ENCODE measurements around the gene ASIC2. TPM values are rescaled to one million over a fixed set of nuclear protein-coding genes. Genes with fewer than 3 reads are reported as not detected.

The ASIC2 gene
- total RNA-seq, 2 experiments from 2014 or later = not detected

DNA sequence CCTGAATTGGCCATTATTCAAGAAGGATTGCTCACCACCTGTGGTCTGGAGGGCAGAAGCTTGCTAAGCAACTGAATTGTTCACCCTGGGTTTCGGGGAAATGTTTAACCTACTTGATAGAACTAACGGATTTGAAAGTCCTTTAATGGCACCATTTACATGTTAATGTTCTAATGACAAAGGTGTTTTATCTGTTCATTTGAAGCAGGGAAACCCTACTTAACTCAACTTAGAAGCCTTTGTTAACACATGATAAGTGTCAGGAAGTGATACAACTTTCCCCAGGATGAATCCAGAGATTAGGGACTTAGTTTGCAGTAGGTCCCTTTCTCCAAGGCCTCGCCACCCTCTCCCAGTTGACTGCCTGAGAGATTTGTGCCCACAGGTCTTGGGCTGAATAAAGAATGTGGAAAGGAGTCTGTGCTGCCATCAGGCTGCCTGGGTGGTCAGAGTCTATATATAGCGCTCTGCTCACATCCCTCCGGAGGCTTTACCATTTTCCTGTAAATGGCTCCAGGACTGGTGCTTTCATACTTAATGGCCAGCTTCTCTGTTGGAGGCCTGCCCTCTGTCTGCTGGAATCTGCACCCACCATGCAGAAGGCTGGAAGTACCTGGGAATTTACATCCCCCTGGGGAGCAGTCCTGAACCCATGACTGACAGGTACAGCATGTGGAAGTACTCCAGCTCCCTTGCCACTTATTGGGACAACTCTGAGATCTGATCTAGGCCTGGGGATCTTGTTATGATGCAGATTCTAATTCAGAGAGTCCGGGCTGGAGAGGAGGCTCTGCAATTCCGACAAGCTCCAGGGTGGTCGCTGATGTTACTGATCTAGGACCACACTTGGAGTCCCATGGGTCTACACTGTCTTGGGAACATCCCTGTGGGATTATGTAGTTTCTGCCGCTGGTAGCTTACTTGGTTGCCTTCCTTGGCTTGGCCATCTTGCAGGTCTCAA lies 99.9 kb downstream of the ASIC2 start:
- DNase-seq = no peak
- ChIA-PET POLR2A (interaction anchor here (0.7 kb wide), 1 partner anchor 17 kb away, joined by 3 read pairs; no protein-coding TSS in a partner anchor), CTCF (no interaction called here)
- Mint-ChIP-seq H3K4me1 (ENCODE audit: low read depth) (no peaks in the 10 kb centered on the region), H3K27me3 (ENCODE audit: low read depth) (peaks cover 17% of the 10 kb centered on the region), H3K27ac (no peak overlapping the region), H3K36me3 (ENCODE audit: low read depth) (no peaks in the 10 kb centered on the region), H3K4me3 (no peak overlapping the region), H3K9me3 (ENCODE audit: insufficient read depth) (no peaks in the 10 kb centered on the region)
- ATAC-seq = no peak

GRCh38 chr17:33183487-33184026 lies 109.5 kb downstream of the ASIC2 start:
- ChIA-PET CTCF (no interaction called here), POLR2A (no interaction called here)
- ATAC-seq = no peak
- peaks cover 15% of the 10 kb centered on the region for H3K27me3 Mint-ChIP-seq (ENCODE audit: low read depth)
- H3K4me1 Mint-ChIP-seq (ENCODE audit: low read depth) = no peaks in the 10 kb centered on the region
- H3K27ac Mint-ChIP-seq = no peak overlapping the region
- DNase-seq = no peak
- H3K36me3 Mint-ChIP-seq (ENCODE audit: low read depth) = no peaks in the 10 kb centered on the region
- no peaks in the 10 kb centered on the region for H3K9me3 Mint-ChIP-seq (ENCODE audit: insufficient read depth)
- no peak overlapping the region for H3K4me3 Mint-ChIP-seq

DNA sequence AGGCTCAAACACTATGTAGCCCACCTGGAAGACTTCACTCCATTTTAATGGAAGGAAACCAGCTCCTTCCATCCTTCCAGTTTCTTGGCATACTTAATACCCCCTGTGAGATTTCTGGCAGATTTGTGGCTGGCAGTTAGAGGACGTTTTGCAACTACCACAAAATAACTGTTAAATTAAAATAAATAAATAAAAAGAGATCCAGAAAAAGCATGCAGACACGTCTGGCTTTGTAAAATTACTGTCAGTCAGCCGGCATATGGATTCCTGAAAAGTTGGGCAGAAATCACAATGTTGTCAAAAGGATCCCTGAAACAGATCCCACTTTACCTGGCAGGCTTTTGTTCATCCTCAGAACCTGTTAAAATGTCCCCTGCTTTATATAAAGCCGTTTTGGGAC lies 113.9 kb downstream of the ASIC2 start:
- ATAC-seq (no peak), DNase-seq (no peak)
- Mint-ChIP-seq H3K27ac (no peak overlapping the region), H3K9me3 (ENCODE audit: insufficient read depth) (no peaks in the 10 kb centered on the region), H3K36me3 (ENCODE audit: low read depth) (no peaks in the 10 kb centered on the region), H3K27me3 (ENCODE audit: low read depth) (peaks cover 14% of the 10 kb centered on the region), H3K4me1 (ENCODE audit: low read depth) (no peaks in the 10 kb centered on the region), H3K4me3 (no peak overlapping the region)
- ChIA-PET POLR2A (no interaction called here), CTCF (no interaction called here)

DNA sequence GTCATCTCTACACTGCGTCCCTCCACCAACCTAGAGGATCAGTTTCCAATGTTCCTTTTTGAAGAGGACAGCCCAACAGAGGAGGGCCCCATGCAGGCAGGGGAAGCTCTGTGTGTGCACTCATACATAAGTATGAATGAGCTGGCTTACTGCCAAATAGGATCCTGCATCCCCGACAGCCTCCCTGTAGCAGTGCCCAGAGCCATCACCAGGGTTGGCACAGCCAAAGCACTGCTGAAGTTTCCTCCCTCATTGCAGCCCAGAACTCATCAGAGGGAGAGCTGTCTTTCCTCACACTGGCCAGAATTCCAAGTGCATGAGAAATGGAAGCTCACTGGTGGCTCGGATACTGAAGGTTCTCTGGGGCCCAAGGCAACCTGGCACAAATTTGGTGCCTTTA lies 114.4 kb downstream of the ASIC2 start:
- ChIA-PET CTCF (no interaction called here), POLR2A (no interaction called here)
- Mint-ChIP-seq H3K9me3 (ENCODE audit: insufficient read depth) (no peaks in the 10 kb centered on the region), H3K27ac (no peak overlapping the region), H3K27me3 (ENCODE audit: low read depth) (peaks cover 14% of the 10 kb centered on the region), H3K4me1 (ENCODE audit: low read depth) (no peaks in the 10 kb centered on the region), H3K4me3 (no peak overlapping the region), H3K36me3 (ENCODE audit: low read depth) (no peaks in the 10 kb centered on the region)
- DNase-seq (no peak), ATAC-seq (no peak)

DNA sequence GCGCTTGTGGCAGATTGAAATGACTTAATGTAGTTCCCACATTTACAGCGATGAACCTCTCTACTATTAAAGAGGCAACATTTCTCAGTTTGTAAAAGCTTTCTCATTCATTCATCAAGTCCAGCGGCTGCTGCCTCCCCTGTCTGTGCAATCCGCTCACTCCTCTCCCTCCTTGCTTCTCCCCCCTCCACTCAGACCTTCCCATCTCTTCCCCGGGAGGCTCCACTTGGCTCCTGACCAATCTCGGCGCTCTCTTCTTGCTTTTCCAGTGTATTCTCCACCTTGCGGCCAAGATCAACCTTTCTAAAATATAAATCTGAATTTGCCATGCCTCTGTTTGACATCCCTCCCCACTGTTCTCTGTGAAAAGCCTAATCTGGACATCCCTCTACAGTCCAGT lies 117.5 kb downstream of the ASIC2 start:
- Mint-ChIP-seq H3K36me3 (ENCODE audit: low read depth) (no peaks in the 10 kb centered on the region), H3K27me3 (ENCODE audit: low read depth) (peaks cover 12% of the 10 kb centered on the region), H3K4me1 (ENCODE audit: low read depth) (no peaks in the 10 kb centered on the region), H3K4me3 (no peak overlapping the region), H3K9me3 (ENCODE audit: insufficient read depth) (no peaks in the 10 kb centered on the region), H3K27ac (no peak overlapping the region)
- ChIA-PET CTCF (no interaction called here), POLR2A (no interaction called here)
- no peak for ATAC-seq
- no peak for DNase-seq

DNA sequence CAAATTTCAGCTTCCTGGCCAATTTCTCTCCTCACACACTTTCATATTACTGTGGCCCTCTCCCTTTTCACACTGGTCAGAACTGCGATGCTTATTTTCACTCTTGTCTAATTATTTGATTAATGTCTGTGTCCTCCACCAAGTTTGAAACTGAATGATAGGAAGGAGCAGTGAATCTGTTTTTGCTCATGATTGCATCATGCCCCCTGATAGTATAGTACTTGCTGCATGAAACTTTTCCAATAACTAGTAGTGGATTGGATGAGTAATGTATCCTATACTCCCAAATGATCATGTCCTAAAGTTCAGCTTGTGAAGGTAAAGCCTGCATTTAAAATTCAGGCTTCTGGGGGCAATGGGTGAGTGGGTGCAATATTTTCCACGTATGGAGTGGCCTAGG lies 121.2 kb downstream of the ASIC2 start:
- no peak for ATAC-seq
- no peak overlapping the region for H3K4me3 Mint-ChIP-seq
- ChIA-PET CTCF (no interaction called here), POLR2A (no interaction called here)
- no peaks in the 10 kb centered on the region for H3K9me3 Mint-ChIP-seq (ENCODE audit: insufficient read depth)
- DNase-seq = no peak
- no peaks in the 10 kb centered on the region for H3K4me1 Mint-ChIP-seq (ENCODE audit: low read depth)
- H3K36me3 Mint-ChIP-seq (ENCODE audit: low read depth) = no peaks in the 10 kb centered on the region
- H3K27me3 Mint-ChIP-seq (ENCODE audit: low read depth) = peaks cover 6% of the 10 kb centered on the region
- no peak overlapping the region for H3K27ac Mint-ChIP-seq

GRCh38 chr17:33169580-33170285 lies 123.4 kb downstream of the ASIC2 start:
- ChIA-PET POLR2A (no interaction called here), CTCF (no interaction called here)
- peaks cover 8% of the 10 kb centered on the region for H3K27me3 Mint-ChIP-seq (ENCODE audit: low read depth)
- H3K9me3 Mint-ChIP-seq (ENCODE audit: insufficient read depth) = no peaks in the 10 kb centered on the region
- no peak overlapping the region for H3K4me3 Mint-ChIP-seq
- H3K36me3 Mint-ChIP-seq (ENCODE audit: low read depth) = no peaks in the 10 kb centered on the region
- no peak overlapping the region for H3K27ac Mint-ChIP-seq
- H3K4me1 Mint-ChIP-seq (ENCODE audit: low read depth) = no peaks in the 10 kb centered on the region
- no peak for DNase-seq
- ATAC-seq = no peak

DNA sequence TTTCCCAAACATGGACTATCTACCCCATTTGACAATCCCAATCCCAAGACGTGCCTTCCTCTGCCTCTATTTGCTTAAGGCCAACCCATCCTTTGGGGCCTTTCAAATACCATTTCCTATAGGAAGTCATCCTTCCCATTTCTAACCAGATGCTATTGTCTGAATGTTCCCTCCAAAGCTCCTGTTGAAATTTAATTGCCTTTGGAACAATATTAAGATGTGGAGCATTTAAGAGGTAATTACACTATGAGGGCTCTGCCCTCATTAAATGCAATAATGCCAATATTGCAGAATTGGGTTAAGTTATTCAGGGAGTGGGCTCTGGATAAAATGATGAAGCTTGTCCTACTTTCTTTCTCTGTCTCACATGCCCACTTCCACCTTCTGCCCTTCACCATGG lies 125.4 kb downstream of the ASIC2 start:
- ATAC-seq (no peak), DNase-seq (no peak)
- Mint-ChIP-seq H3K36me3 (ENCODE audit: low read depth) (no peaks in the 10 kb centered on the region), H3K4me3 (no peak overlapping the region), H3K4me1 (ENCODE audit: low read depth) (no peaks in the 10 kb centered on the region), H3K27me3 (ENCODE audit: low read depth) (peaks cover 8% of the 10 kb centered on the region), H3K9me3 (ENCODE audit: insufficient read depth) (no peaks in the 10 kb centered on the region), H3K27ac (no peak overlapping the region)
- ChIA-PET POLR2A (no interaction called here), CTCF (no interaction called here)

- Mint-ChIP-seq H3K27me3 (ENCODE audit: low read depth) (peaks cover 7% of the 10 kb centered on the region), H3K4me1 (ENCODE audit: low read depth) (no peaks in the 10 kb centered on the region), H3K9me3 (ENCODE audit: insufficient read depth) (no peaks in the 10 kb centered on the region), H3K36me3 (ENCODE audit: low read depth) (no peaks in the 10 kb centered on the region), H3K4me3 (no peak overlapping the region), H3K27ac (no peak overlapping the region)
- ATAC-seq (no peak), DNase-seq (no peak)
- CTCF ChIA-PET = no interaction called here
- POLR2A ChIA-PET = no interaction called here
Observed at GRCh38 chr17:33166472-33166871, 126.6 kb downstream of the ASIC2 start.

DNA sequence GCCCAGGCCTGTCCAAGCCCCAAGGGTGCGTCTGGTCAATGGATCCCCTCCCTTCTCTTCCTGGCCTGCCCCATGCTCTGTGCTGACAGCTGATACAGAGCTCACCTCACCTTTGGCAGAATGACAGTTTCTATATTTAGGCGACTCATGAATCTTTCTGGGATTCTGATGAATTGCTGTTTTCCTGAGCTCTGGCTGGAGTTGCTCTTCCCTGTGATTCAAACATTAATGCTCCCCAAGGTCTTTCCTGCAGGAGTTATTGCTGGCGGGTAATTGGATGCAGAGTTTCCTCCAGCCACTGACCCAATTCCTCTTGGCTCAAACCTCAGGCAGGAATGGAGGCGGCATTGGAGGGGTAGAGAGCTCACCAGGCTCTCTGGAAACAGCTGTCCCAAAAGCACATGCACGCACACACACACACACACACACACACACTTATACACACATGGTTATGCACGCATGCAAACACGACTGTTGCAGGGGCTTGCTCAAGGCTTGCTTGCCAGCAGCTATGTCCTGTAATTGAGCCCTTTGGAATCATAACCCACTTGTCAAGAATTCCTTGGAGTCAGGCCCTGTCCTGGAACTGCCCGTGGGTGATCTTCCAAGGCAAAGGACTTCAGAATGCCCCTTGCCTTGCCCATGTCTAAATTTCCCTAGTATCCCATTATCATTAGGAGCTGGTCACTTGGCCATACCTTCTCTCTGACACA lies 128.8 kb downstream of the ASIC2 start:
- Mint-ChIP-seq H3K27ac (no peak overlapping the region), H3K36me3 (ENCODE audit: low read depth) (no peaks in the 10 kb centered on the region), H3K4me3 (no peak overlapping the region), H3K27me3 (ENCODE audit: low read depth) (peaks cover 5% of the 10 kb centered on the region), H3K9me3 (ENCODE audit: insufficient read depth) (no peaks in the 10 kb centered on the region), H3K4me1 (ENCODE audit: low read depth) (no peaks in the 10 kb centered on the region)
- DNase-seq = no peak
- ChIA-PET POLR2A (no interaction called here), CTCF (no interaction called here)
- no peak for ATAC-seq

DNA sequence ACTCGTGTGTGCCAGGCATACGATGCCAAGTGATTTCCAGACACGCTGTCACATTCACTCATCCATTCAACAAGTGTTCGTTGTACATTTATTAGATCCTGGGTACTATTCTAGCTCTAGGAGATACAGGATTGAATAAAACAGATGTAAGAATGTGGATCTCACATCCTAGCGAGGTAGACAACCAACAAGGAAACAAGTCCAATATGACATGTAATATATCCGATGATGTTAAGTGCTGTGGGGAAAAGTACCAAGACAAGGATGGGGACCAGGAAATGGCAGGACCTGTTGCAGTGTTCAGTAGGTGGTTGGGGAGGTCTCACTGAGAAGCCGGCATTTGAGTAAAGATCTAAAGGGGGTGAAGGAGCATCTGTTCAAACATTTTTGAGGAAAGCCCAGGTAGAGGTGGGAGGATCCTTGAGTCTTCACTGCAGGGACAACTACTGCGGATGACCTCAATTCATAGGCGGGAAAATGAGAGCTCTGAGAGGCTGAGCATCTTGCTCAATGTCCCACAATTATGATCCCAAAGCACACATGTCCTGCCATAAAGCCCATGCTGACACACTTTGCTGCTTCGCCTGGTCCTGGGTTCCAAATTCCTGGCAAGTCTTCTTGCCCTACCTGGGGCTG lies 129.4 kb downstream of the ASIC2 start:
- Mint-ChIP-seq H3K36me3 (ENCODE audit: low read depth) (no peaks in the 10 kb centered on the region), H3K4me3 (no peak overlapping the region), H3K27ac (no peak overlapping the region), H3K27me3 (ENCODE audit: low read depth) (peaks cover 5% of the 10 kb centered on the region), H3K9me3 (ENCODE audit: insufficient read depth) (no peaks in the 10 kb centered on the region), H3K4me1 (ENCODE audit: low read depth) (no peaks in the 10 kb centered on the region)
- POLR2A ChIA-PET = no interaction called here
- ATAC-seq (no peak), DNase-seq (no peak)
- CTCF ChIA-PET = no interaction called here

Measured in activated CD8-positive, alpha-beta T cell treated with anti-CD3 and anti-CD28 coated beads, Interleukin-2, amount 10 ng/mL, durations not matched to agents 7 days and 5 days (primary cell).